Omental fat pad (tissue), 4 donors: ENCODE measurements around the gene KRT14. TPM values are rescaled to one million over a fixed set of nuclear protein-coding genes. Genes with fewer than 3 reads are reported as not detected.

Source experiments
- ATAC-seq: fragments of 150-250 bp; one replicate; pipeline ENCODE4 v1.9.1; 2016; ENCODE audit warnings: mild to moderate bottlenecking, moderate library complexity; ENCODE audit not compliant: low FRiP score
- DNase-seq: peaks from one replicate; pipeline ENCODE4 v3.0.0-alpha.2; 2019; ENCODE audit warnings: low spot score
- CTCF ChIP-seq, 3 donors: fragments of 450-650 bp; IDR thresholded peaks; one replicate each; pipeline ENCODE4 v1.5.1; 2016 to 2017; ENCODE audit warnings: antibody characterized with exemption in 3 of 3, mild to moderate bottlenecking in 3 of 3, moderate library complexity in 2 of 3
- total RNA-seq, 4 donors: library from RNA; depleted of rRNA; stranded (reverse); fragments of >200 nt; gene quantifications; one replicate each; pipeline ENCODE4 v1.1.0, GENCODE V29; 2016

KRT14 gene
- total RNA-seq, 4 donors from 2014 or later, result 0.56 to 4.0 (median 3.0) TPM; not detected in 1

- ATAC-seq (no peak), DNase-seq (no peak)
- no peak for TF ChIP-seq CTCF (IDR thresholded peaks at IDR 0.05)
Observed at GRCh38 chr17:41532947-41533570, 53.6 kb downstream of the KRT14 start.

Other genes with a start within 250 kb of the KRT14 start
- gene KRT33A, start 236.1 kb downstream of the KRT14 start, total RNA-seq, result not detected
- gene KRT33B, start 217.1 kb downstream of the KRT14 start, total RNA-seq, result not detected
- gene KRT34, start 204.6 kb downstream of the KRT14 start, total RNA-seq, result not detected
- gene KRT31, start 189.3 kb downstream of the KRT14 start, total RNA-seq, result not detected
- gene KRT37, start 162.3 kb downstream of the KRT14 start, total RNA-seq, result not detected
- gene KRT38, start 145.9 kb downstream of the KRT14 start, total RNA-seq, result not detected
- gene KRT32, start 119.5 kb downstream of the KRT14 start, total RNA-seq, result not detected
- gene KRT35, start 105.7 kb downstream of the KRT14 start, total RNA-seq, result not detected
- not detected for gene KRT36, start 97.0 kb downstream of the KRT14 start, total RNA-seq
- gene KRT13, start 81.3 kb downstream of the KRT14 start, total RNA-seq, result under 1 TPM in 1 of 4 donors, not detected in 3; 0.65 TPM
- gene KRT15, start 68.0 kb downstream of the KRT14 start, total RNA-seq, result 1 to 10 TPM in 2 of 4 donors, under 1 TPM in 1, not detected in 1; 0.31 to 2.5 (median 1.8) TPM
- 100 to 1,000 TPM in 2 of 4 donors, 10 to 100 TPM in 2; 22.1 to 838 (median 270) TPM for gene KRT19, start 58.6 kb downstream of the KRT14 start, total RNA-seq
- not detected for gene KRT9, start 14.8 kb downstream of the KRT14 start, total RNA-seq
- 100 to 1,000 TPM in 1 of 4 donors, 1 to 10 TPM in 2, under 1 TPM in 1; 0.84 to 158 (median 7.6) TPM for gene KRT16, start 25.9 kb upstream of the KRT14 start, total RNA-seq
- gene KRT17, start 37.7 kb upstream of the KRT14 start, total RNA-seq, result under 1 TPM in 1 of 4 donors, not detected in 3; 0.56 TPM
- 100 to 1,000 TPM; 444 to 832 (median 685) TPM for gene EIF1, start 102.0 kb upstream of the KRT14 start, total RNA-seq
- gene GAST, start 125.4 kb upstream of the KRT14 start, total RNA-seq, result not detected
- gene HAP1, start 147.7 kb upstream of the KRT14 start, total RNA-seq, result 1 to 10 TPM in 1 of 4 donors, under 1 TPM in 1, not detected in 2; 0.47 to 1.1 TPM
- 10 to 100 TPM; 34.8 to 84.5 (median 39.0) TPM for gene JUP, start 199.8 kb upstream of the KRT14 start, total RNA-seq
- gene P3H4, start 225.1 kb upstream of the KRT14 start, total RNA-seq, result 10 to 100 TPM in 2 of 4 donors, 1 to 10 TPM in 2; 6.6 to 15.6 (median 10.0) TPM
- 10 to 100 TPM; 30.5 to 53.1 (median 42.3) TPM for gene FKBP10, start 226.1 kb upstream of the KRT14 start, total RNA-seq
- 10 to 100 TPM; 35.5 to 65.9 (median 42.5) TPM for gene NT5C3B, start 249.3 kb upstream of the KRT14 start, total RNA-seq